Ascending aorta (tissue), 2 donors: Measurements from ENCODE around the gene ASXL1. TPM values are rescaled to one million over a fixed set of nuclear protein-coding genes. Genes with fewer than 3 reads are reported as not detected.

ENCODE experiments used
- DNase-seq, 2 donors: peaks; one replicate each; pipeline ENCODE4 v3.0.0-alpha.2; 2019; ENCODE audit warnings: low spot score in 2 of 2
- H3K27ac ChIP-seq, 2 donors: fragments of 200-600 bp; sonication (generic); one replicate each; pipeline ENCODE4 v1.5.1; 2016 to 2017; ENCODE audit warnings: mild to moderate bottlenecking in 1 of 2
- H3K27me3 ChIP-seq: fragments of 200-600 bp; sonication (generic); one replicate; pipeline ENCODE4 v1.5.1; 2017
- H3K36me3 ChIP-seq, 2 donors: fragments of 200-600 bp; sonication (generic); one replicate each; pipeline ENCODE4 v1.5.1; 2016
- H3K4me1 ChIP-seq, 2 donors: fragments of 200-600 bp; sonication (generic); one replicate each; pipeline ENCODE4 v1.5.1; 2016 to 2017; ENCODE audit warnings: mild to moderate bottlenecking in 1 of 2
- H3K4me3 ChIP-seq, 2 donors: fragments of 200-600 bp; sonication (generic); one replicate each; pipeline ENCODE4 v1.5.1; 2016 to 2017; ENCODE audit warnings: mild to moderate bottlenecking in 1 of 2
- H3K9me3 ChIP-seq, 2 donors: fragments of 200-600 bp; sonication (generic); one replicate each; pipeline ENCODE4 v1.5.1; 2016
- CTCF ChIP-seq, 3 experiments: fragments of 200-600 bp in 2 of 3; fragments of 450-650 bp in 1 of 3; sonication (generic) in 2 of 3; IDR thresholded peaks; one replicate each; pipeline ENCODE4 v1.5.1; 2016 to 2019; ENCODE audit warnings: antibody characterized with exemption in 3 of 3, mild to moderate bottlenecking in 1 of 3, moderate library complexity in 1 of 3
- intact Hi-C: fragments of 100-400 bp; cut with DNase I; formaldehyde crosslinking; loops from one replicate; pipeline ENCODE4 v1.15.1; 2023
- total RNA-seq: library from RNA; depleted of rRNA; stranded (reverse); fragments of >200 nt; gene quantifications from one replicate; pipeline ENCODE4 v1.1.0, GENCODE V29; 2016

Gene ASXL1
- total RNA-seq: 37.4 TPM

GRCh38 chr20:32357869-32358631 lies at the start of gene ASXL1:
TSS of gene ASXL1 (plus strand) at chr20:32358331. CDS start at chr20:32358776, 445 bp downstream.
- Histone ChIP-seq H3K27me3 (no peaks in the 10 kb centered on the region), H3K4me3 (peak within 1 kb of the TSS; percentile 70 to 77), H3K9me3 (no peaks in the 10 kb centered on the region), H3K36me3 (no peaks in the 10 kb centered on the region), H3K4me1 (peaks cover 0 to 19% of the 10 kb centered on the region in 2 donors), H3K27ac (peak within 1 kb of the TSS; percentile 96)
- intact Hi-C loops: loop anchor here (1.0 to 2.0 kb wide), 4 partner anchors 81 to 249 kb away; partner anchors contain the start of genes KIF3B, PLAGL2, POFUT1 and TM9SF4
- TF ChIP-seq CTCF (IDR thresholded peaks at IDR 0.05): no peak
- DNase-seq: peak; percentile 84 to 98

- Histone ChIP-seq H3K9me3 (no peaks in the 10 kb centered on the region), H3K4me1 (no peaks in the 10 kb centered on the region), H3K36me3 (peaks cover 19 to 36% of the 10 kb centered on the region in 2 donors), H3K27ac (no peak overlapping the region), H3K4me3 (no peak overlapping the region), H3K27me3 (no peaks in the 10 kb centered on the region)
- no peak for DNase-seq
- no peak for TF ChIP-seq CTCF (IDR thresholded peaks at IDR 0.05)
- intact Hi-C loops: no loop called here
Observed at GRCh38 chr20:32312718-32313424, 45.3 kb upstream of the ASXL1 start.

GRCh38 chr20:32314768-32315167 lies 43.4 kb upstream of the ASXL1 start:
- Histone ChIP-seq H3K9me3 (no peaks in the 10 kb centered on the region), H3K4me1 (no peaks in the 10 kb centered on the region), H3K36me3 (peaks cover 15 to 31% of the 10 kb centered on the region in 2 donors), H3K4me3 (no peak overlapping the region), H3K27me3 (no peaks in the 10 kb centered on the region), H3K27ac (no peak overlapping the region)
- DNase-seq: no peak
- TF ChIP-seq CTCF (IDR thresholded peaks at IDR 0.05): no peak
- intact Hi-C loops: no loop called here

GRCh38 chr20:32315399-32315798 lies 42.7 kb upstream of the ASXL1 start:
- H3K36me3 ChIP-seq: peaks cover 13 to 25% of the 10 kb centered on the region in 2 donors
- TF ChIP-seq CTCF (IDR thresholded peaks at IDR 0.05): no peak
- intact Hi-C loops: no loop called here
- no peak overlapping the region for H3K27ac ChIP-seq
- H3K9me3 ChIP-seq: no peaks in the 10 kb centered on the region
- H3K27me3 ChIP-seq: no peaks in the 10 kb centered on the region
- H3K4me3 ChIP-seq: no peak overlapping the region
- no peak for DNase-seq
- H3K4me1 ChIP-seq: no peaks in the 10 kb centered on the region

- DNase-seq: no peak
- no peak for TF ChIP-seq CTCF (IDR thresholded peaks at IDR 0.05)
- Histone ChIP-seq H3K27ac (no peak overlapping the region), H3K36me3 (peaks cover 8 to 23% of the 10 kb centered on the region in 2 donors), H3K9me3 (no peaks in the 10 kb centered on the region), H3K4me1 (no peaks in the 10 kb centered on the region), H3K4me3 (no peak overlapping the region), H3K27me3 (no peaks in the 10 kb centered on the region)
- intact Hi-C loops: no loop called here
Observed at GRCh38 chr20:32315891-32316290, 42.2 kb upstream of the ASXL1 start.
